Measurements from ENCODE around the gene SUSD1.

- TF ChIP-seq POLR2A (IDR thresholded peaks at IDR 0.05) (no peak), POLR2AphosphoS5 (IDR thresholded peaks at IDR 0.05) (no peak)
These were observed 87.6 kb downstream of the SUSD1 start for GRCh38 chr9:112087506-112087905.

Data from spleen (tissue), 3 donors.